Type B pancreatic cell (in vitro differentiated cells): ENCODE data around the gene CEP68. TPM values are rescaled to one million over a fixed set of nuclear protein-coding genes. Genes with fewer than 3 reads are reported as not detected.

ENCODE experiments used
- DNase-seq: peaks from one replicate; pipeline ENCODE4 v3.0.0; 2021; ENCODE audit warnings: mixed read lengths; ENCODE audit not compliant: unreplicated experiment; ENCODE audit errors: extremely low spot score
- H3K27ac Mint-ChIP-seq: 2 replicates; pipeline ENCODE4 v1.8.0; 2021; ENCODE audit warnings: mild to moderate bottlenecking, mixed read lengths
- H3K27me3 Mint-ChIP-seq: 2 replicates; pipeline ENCODE4 v1.8.0; 2021; ENCODE audit warnings: mixed read lengths
- H3K36me3 Mint-ChIP-seq: 2 replicates; pipeline ENCODE4 v1.8.0; 2021; ENCODE audit warnings: mixed read lengths
- H3K4me1 Mint-ChIP-seq: one replicate; pipeline ENCODE4 v1.8.0; 2021; ENCODE audit warnings: mixed read lengths; ENCODE audit not compliant: unreplicated experiment
- H3K4me3 Mint-ChIP-seq: 2 replicates; pipeline ENCODE4 v1.8.0; 2021; ENCODE audit warnings: mild to moderate bottlenecking, mixed read lengths
- H3K9me3 Mint-ChIP-seq: 2 replicates; pipeline ENCODE4 v1.8.0; 2021; ENCODE audit warnings: mixed read lengths
- CTCF ChIP-seq: fragments of 200-600 bp; sonication (generic); conservative IDR thresholded peaks from 2 replicates; pipeline ENCODE4 v1.5.0; 2021; ENCODE audit warnings: antibody characterized with exemption, mild to moderate bottlenecking
- total RNA-seq: library from RNA; stranded (reverse); gene quantifications from 2 replicates; pipeline ENCODE4 v1.2.1, GENCODE V29; 2021; ENCODE audit warnings: low replicate concordance

CEP68 gene
- total RNA-seq, 1 donor from 2014 or later, result 21.5 TPM

- Mint-ChIP-seq H3K4me3 (peak overlapping the region; percentile 69), H3K27ac (no peak overlapping the region), H3K36me3 (peaks cover 5% of the 10 kb centered on the region), H3K4me1 (peaks cover 10% of the 10 kb centered on the region), H3K9me3 (no peaks in the 10 kb centered on the region), H3K27me3 (no peaks in the 10 kb centered on the region)
- TF ChIP-seq CTCF, result peak; percentile 95
- no peak for DNase-seq
Measured at GRCh38 chr2:65040400-65041261, 15.6 kb upstream of the CEP68 start.

GRCh38 chr2:65043001-65043400 is 13.2 kb upstream of the CEP68 start:
- DNase-seq, result no peak
- Mint-ChIP-seq H3K27me3 (no peaks in the 10 kb centered on the region), H3K36me3 (peaks cover 5% of the 10 kb centered on the region), H3K27ac (no peak overlapping the region), H3K4me1 (peaks cover 5% of the 10 kb centered on the region), H3K4me3 (no peak overlapping the region), H3K9me3 (no peaks in the 10 kb centered on the region)
- TF ChIP-seq CTCF, result no peak

GRCh38 chr2:65044097-65044735 is 12.0 kb upstream of the CEP68 start:
- Mint-ChIP-seq H3K27ac (no peak overlapping the region), H3K4me3 (no peak overlapping the region), H3K27me3 (no peaks in the 10 kb centered on the region), H3K9me3 (no peaks in the 10 kb centered on the region), H3K36me3 (peaks cover 5% of the 10 kb centered on the region), H3K4me1 (peaks cover 5% of the 10 kb centered on the region)
- no peak for TF ChIP-seq CTCF
- no peak for DNase-seq

- TF ChIP-seq CTCF, result no peak
- no peak overlapping the region for H3K4me3 Mint-ChIP-seq
- H3K36me3 Mint-ChIP-seq, result peaks cover 5% of the 10 kb centered on the region
- H3K4me1 Mint-ChIP-seq, result no peaks in the 10 kb centered on the region
- H3K27ac Mint-ChIP-seq, result no peak overlapping the region
- no peak for DNase-seq
- H3K9me3 Mint-ChIP-seq, result no peaks in the 10 kb centered on the region
- no peaks in the 10 kb centered on the region for H3K27me3 Mint-ChIP-seq
Measured at GRCh38 chr2:65045651-65046050, 10.6 kb upstream of the CEP68 start.

GRCh38 chr2:65046633-65047407 is 9.4 kb upstream of the CEP68 start:
- Mint-ChIP-seq H3K27me3 (no peaks in the 10 kb centered on the region), H3K4me1 (no peaks in the 10 kb centered on the region)

More at GRCh38 chr2:65046633-65047407, 9.4 kb upstream of the CEP68 start:
- peaks cover 5% of the 10 kb centered on the region for H3K36me3 Mint-ChIP-seq
- H3K9me3 Mint-ChIP-seq, result no peaks in the 10 kb centered on the region
- no peak overlapping the region for H3K27ac Mint-ChIP-seq
- H3K4me3 Mint-ChIP-seq, result no peak overlapping the region
- DNase-seq, result no peak
- TF ChIP-seq CTCF, result no peak
